Natural killer cell (primary cell): ENCODE data around the gene RELN. TPM values are rescaled to one million over a fixed set of nuclear protein-coding genes. Genes with fewer than 3 reads are reported as not detected.

Source experiments
- ATAC-seq, 3 donors: fragments of 150-1000 bp in 2 of 3; fragments of 200-7000 bp in 1 of 3; cut with Tn5 transposase; 1 replicate in 1 of 3; 2 replicates in 2 of 3; pipeline ENCODE4 v1.10.0; 2021; ENCODE audit warnings: mild to moderate bottlenecking in 2 of 3, moderate library complexity in 2 of 3
- DNase-seq, 2 donors: peaks; one replicate each; pipeline versions ENCODE4 v3.0.0 to v3.0.0-alpha.2; 2013 to 2021; ENCODE audit warnings: mixed read lengths in 1 of 2
- H3K27ac ChIP-seq: one replicate; pipeline ENCODE4 v1.5.1; 2013; ENCODE audit warnings: mild to moderate bottlenecking, low read length
- H3K27me3 ChIP-seq: one replicate; pipeline ENCODE4 v1.6.1; 2013; ENCODE audit warnings: low read length; ENCODE audit not compliant: control insufficient read depth, insufficient read depth
- H3K36me3 ChIP-seq: one replicate; pipeline ENCODE4 v1.6.1; 2013; ENCODE audit warnings: low read length; ENCODE audit not compliant: control insufficient read depth, insufficient read depth
- H3K4me1 ChIP-seq: one replicate; pipeline ENCODE4 v1.6.1; 2013; ENCODE audit warnings: low read length; ENCODE audit not compliant: control insufficient read depth, insufficient read depth
- H3K4me3 ChIP-seq: one replicate; pipeline ENCODE4 v1.5.1; 2013; ENCODE audit warnings: low read length
- H3K9me3 ChIP-seq: one replicate; pipeline ENCODE4 v1.6.1; 2013; ENCODE audit warnings: low read length; ENCODE audit not compliant: control insufficient read depth, insufficient read depth
- H3K27ac Mint-ChIP-seq, 2 donors: one replicate each; pipeline ENCODE4 v1.8.0; 2022; ENCODE audit warnings: mild to moderate bottlenecking in 2 of 2, mixed read lengths in 2 of 2, moderate library complexity in 1 of 2
- H3K27me3 Mint-ChIP-seq, 2 donors: one replicate each; pipeline ENCODE4 v1.8.0; 2022; ENCODE audit warnings: low read depth in 2 of 2, mixed read lengths in 2 of 2
- H3K36me3 Mint-ChIP-seq: one replicate; pipeline ENCODE4 v1.8.0; 2022; ENCODE audit warnings: mixed read lengths
- H3K4me1 Mint-ChIP-seq, 2 donors: one replicate each; pipeline ENCODE4 v1.8.0; 2022; ENCODE audit warnings: mixed read lengths in 2 of 2
- H3K4me3 Mint-ChIP-seq: one replicate; pipeline ENCODE4 v1.8.0; 2022; ENCODE audit warnings: mild to moderate bottlenecking, moderate library complexity, mixed read lengths
- H3K9me3 Mint-ChIP-seq, 2 donors: one replicate each; pipeline ENCODE4 v1.8.0; 2022; ENCODE audit warnings: mixed read lengths in 2 of 2
- WGBS: methylation state at CpG from one replicate; pipeline ENCODE4 v1.1.7; 2013; ENCODE audit warnings: missing lambda C conversion rate; ENCODE audit not compliant: insufficient coverage; 5-methylcytosine and 5-hydroxymethylcytosine counted together
- intact Hi-C: fragments of 100-400 bp; cut with micrococcal nuclease; formaldehyde crosslinking; loops from one replicate; pipeline ENCODE4 v1.14.2; 2022
- total RNA-seq, 4 donors: library from RNA; stranded (reverse); fragments of 120-200 nt in 1 of 4; gene quantifications; one replicate each; pipeline versions ENCODE4 v1.2.3 to v1.2.4, GENCODE V29; 2013 to 2022
- TF ChIP-seq, protein P1 (sequence below): fragments of 200-600 bp; IDR thresholded peaks from one replicate; pipeline ENCODE4 v1.8.0; 2022; ENCODE audit warnings: antibody characterized with exemption

The RELN gene
- total RNA-seq, 3 donors from 2014 or later (not counting 1 experiment from before 2014, with no cell fraction given), result not detected

DNA sequence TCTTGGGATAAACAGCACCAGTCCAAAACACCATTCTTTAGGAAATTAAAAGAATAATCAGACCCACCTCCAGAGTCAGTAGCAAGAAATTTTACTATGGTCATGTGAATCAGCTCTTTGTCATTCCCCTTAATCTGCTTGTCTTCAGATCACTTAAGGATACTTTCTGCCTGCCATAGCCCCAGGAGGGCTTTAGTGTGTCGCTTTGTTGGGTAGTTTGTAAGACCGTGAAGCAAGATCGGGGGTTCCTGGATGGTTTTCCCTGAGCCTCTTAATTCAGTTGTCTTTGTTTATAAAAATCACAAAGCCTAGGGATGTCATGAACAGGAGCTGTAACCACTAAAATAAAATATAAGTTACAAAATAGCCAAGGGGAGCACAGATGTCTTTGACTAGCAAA lies 223.6 kb downstream of the RELN start:
- DNase-seq (no peak), ATAC-seq (no peak)
- intact Hi-C loops, result no loop called here
- Histone ChIP-seq H3K36me3 (no peaks in the 10 kb centered on the region), H3K4me3 (no peak overlapping the region), H3K9me3 (no peaks in the 10 kb centered on the region), H3K4me1 (no peaks in the 10 kb centered on the region), H3K27ac (no peak overlapping the region), H3K27me3 (no peaks in the 10 kb centered on the region)
- no peaks in the 10 kb centered on the region for H3K4me1 Mint-ChIP-seq
- TF ChIP-seq, protein P1, sequence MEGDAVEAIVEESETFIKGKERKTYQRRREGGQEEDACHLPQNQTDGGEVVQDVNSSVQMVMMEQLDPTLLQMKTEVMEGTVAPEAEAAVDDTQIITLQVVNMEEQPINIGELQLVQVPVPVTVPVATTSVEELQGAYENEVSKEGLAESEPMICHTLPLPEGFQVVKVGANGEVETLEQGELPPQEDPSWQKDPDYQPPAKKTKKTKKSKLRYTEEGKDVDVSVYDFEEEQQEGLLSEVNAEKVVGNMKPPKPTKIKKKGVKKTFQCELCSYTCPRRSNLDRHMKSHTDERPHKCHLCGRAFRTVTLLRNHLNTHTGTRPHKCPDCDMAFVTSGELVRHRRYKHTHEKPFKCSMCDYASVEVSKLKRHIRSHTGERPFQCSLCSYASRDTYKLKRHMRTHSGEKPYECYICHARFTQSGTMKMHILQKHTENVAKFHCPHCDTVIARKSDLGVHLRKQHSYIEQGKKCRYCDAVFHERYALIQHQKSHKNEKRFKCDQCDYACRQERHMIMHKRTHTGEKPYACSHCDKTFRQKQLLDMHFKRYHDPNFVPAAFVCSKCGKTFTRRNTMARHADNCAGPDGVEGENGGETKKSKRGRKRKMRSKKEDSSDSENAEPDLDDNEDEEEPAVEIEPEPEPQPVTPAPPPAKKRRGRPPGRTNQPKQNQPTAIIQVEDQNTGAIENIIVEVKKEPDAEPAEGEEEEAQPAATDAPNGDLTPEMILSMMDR, result no peak
- peaks cover 3 to 5% of the 10 kb centered on the region in 2 donors for H3K9me3 Mint-ChIP-seq
- H3K36me3 Mint-ChIP-seq, result no peaks in the 10 kb centered on the region
- H3K27me3 Mint-ChIP-seq, result no peaks in the 10 kb centered on the region
- no peak overlapping the region for H3K4me3 Mint-ChIP-seq
- WGBS, result 62% methylated on average over 3 of the region's 3 CpGs
- H3K27ac Mint-ChIP-seq, result no peak overlapping the region

DNA sequence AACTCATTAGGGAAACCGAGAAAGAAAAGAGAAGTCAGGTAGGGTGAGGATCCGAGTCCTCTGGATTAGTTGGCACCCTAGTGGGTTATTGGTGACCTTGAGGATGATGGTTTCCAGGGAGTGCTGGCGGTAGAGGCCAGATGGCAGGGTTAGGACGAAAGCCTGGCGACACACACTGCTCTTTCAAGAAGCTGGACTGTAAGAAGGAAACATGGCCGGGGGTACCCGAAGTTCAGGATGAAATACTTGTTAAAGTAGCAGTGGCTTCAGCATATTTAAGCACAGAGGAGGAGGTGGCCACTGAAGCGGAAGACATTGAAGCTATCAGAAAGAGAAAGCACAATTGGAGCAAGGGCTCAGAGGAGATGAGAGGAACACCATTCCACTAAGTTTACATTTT lies 224.6 kb downstream of the RELN start:
- WGBS, result 91% methylated on average over 8 of the region's 8 CpGs
- H3K9me3 Mint-ChIP-seq, result peaks cover 3 to 5% of the 10 kb centered on the region in 2 donors
- ATAC-seq, result no peak

DNA sequence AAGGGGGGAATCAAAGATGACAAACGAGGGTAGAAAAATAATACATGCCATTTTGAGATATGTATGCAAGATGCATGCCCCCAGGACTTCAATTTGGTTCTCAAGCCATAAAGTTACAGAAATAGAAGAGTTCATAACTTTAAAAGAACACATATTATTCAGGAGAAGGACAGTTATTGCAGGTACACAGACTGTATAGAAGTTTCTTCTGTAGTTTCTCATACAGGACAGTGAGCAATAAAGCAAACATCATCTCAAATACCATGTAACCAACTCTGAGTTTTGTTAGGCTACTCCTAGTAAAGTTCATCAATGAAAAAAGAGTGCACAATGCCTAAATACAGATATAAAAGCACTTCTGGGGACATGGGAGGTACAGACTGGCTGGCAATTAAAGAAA lies 226.6 kb downstream of the RELN start:
- intact Hi-C loops, result no loop called here
- H3K36me3 ChIP-seq, result no peaks in the 10 kb centered on the region
- no peak overlapping the region for H3K27ac ChIP-seq
- H3K4me1 ChIP-seq, result no peaks in the 10 kb centered on the region
- Mint-ChIP-seq H3K9me3 (peaks cover 3 to 5% of the 10 kb centered on the region in 2 donors), H3K4me3 (no peak overlapping the region), H3K4me1 (no peaks in the 10 kb centered on the region), H3K27ac (no peak overlapping the region), H3K27me3 (no peaks in the 10 kb centered on the region), H3K36me3 (no peaks in the 10 kb centered on the region)
- ATAC-seq (no peak), DNase-seq (no peak)
- TF ChIP-seq, protein P1, result no peak
- H3K4me3 ChIP-seq, result no peak overlapping the region
- 57% methylated on average over 1 of the region's 1 CpG for WGBS
- H3K9me3 ChIP-seq, result no peaks in the 10 kb centered on the region
- H3K27me3 ChIP-seq, result no peaks in the 10 kb centered on the region

More for the DNA sequence above, 224.6 kb downstream of the RELN start:
- Mint-ChIP-seq H3K36me3 (no peaks in the 10 kb centered on the region), H3K27ac (no peak overlapping the region), H3K4me3 (no peak overlapping the region), H3K27me3 (no peaks in the 10 kb centered on the region), H3K4me1 (no peaks in the 10 kb centered on the region)
- no peak for DNase-seq
- Histone ChIP-seq H3K27ac (no peak overlapping the region), H3K36me3 (no peaks in the 10 kb centered on the region), H3K9me3 (no peaks in the 10 kb centered on the region), H3K4me1 (no peaks in the 10 kb centered on the region), H3K27me3 (no peaks in the 10 kb centered on the region), H3K4me3 (no peak overlapping the region)
- TF ChIP-seq, protein P1, result no peak
- intact Hi-C loops, result no loop called here

DNA sequence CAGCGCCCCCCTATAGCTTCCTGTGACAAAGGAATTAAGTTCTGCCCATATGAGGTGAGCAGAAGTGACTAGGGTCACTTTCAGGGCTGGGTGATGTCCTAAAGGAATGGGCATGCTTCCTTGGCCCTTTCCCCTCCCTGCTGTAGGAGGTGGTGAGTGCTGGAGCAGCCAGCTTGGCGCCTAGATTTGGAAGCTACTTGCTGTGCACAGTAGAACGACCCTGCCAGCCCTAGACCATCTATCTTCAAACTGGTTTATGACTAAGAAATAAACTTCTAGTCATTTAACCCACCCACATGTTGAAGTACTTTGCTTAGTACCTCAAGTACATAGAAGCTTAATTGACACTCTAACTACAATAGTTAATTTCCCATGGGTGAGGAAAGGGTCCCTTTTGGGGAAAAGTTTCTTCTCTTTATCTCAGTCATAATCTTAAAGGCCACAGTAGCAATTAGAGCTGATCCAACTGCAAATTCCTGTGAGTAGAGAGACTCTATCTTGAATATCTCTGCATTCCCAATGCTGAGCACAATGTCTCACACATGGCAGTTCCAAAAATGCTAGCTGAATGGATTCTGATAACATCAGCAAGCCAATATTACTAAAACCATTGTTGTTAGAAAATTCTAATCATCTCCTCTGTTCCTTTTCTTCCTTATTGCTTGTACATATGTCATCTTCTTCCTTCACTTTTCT lies 227.2 kb downstream of the RELN start:
- no peaks in the 10 kb centered on the region for H3K9me3 ChIP-seq
- H3K4me1 Mint-ChIP-seq, result no peaks in the 10 kb centered on the region
- H3K4me1 ChIP-seq, result no peaks in the 10 kb centered on the region
- ATAC-seq (no peak), DNase-seq (no peak)
- TF ChIP-seq, protein P1, result no peak
- H3K36me3 ChIP-seq, result no peaks in the 10 kb centered on the region
- no peaks in the 10 kb centered on the region for H3K27me3 Mint-ChIP-seq
- H3K4me3 Mint-ChIP-seq, result no peak overlapping the region
- intact Hi-C loops, result no loop called here
- H3K9me3 Mint-ChIP-seq, result peaks cover 3 to 4% of the 10 kb centered on the region in 2 donors
- H3K27ac ChIP-seq, result no peak overlapping the region
- H3K36me3 Mint-ChIP-seq, result no peaks in the 10 kb centered on the region
- no peak overlapping the region for H3K4me3 ChIP-seq
- H3K27ac Mint-ChIP-seq, result no peak overlapping the region
- H3K27me3 ChIP-seq, result no peaks in the 10 kb centered on the region
- 55% methylated on average over 3 of the region's 3 CpGs for WGBS
